Measurements from ENCODE around the gene TEKT2.

TEKT2 gene

GRCh38 chr1:36096500-36097432 lies 12.9 kb downstream of the TEKT2 start:
- no peak for DNase-seq (ENCODE audit: extremely low read depth, low read depth)
- TF ChIP-seq CTCF (IDR thresholded peaks at IDR 0.05; ENCODE audit: low read depth, low read length) = peak; percentile 14

- DNase-seq (ENCODE audit: extremely low read depth, low read depth) = no peak
- TF ChIP-seq CTCF (IDR thresholded peaks at IDR 0.05; ENCODE audit: low read depth, low read length) = no peak
These were observed 14.0 kb downstream of the TEKT2 start for GRCh38 chr1:36097693-36098585.

- no peak for TF ChIP-seq CTCF (IDR thresholded peaks at IDR 0.05; ENCODE audit: low read depth, low read length)
- no peak for DNase-seq (ENCODE audit: extremely low read depth, low read depth)
These were observed 14.9 kb downstream of the TEKT2 start for GRCh38 chr1:36098650-36099365.

DNA sequence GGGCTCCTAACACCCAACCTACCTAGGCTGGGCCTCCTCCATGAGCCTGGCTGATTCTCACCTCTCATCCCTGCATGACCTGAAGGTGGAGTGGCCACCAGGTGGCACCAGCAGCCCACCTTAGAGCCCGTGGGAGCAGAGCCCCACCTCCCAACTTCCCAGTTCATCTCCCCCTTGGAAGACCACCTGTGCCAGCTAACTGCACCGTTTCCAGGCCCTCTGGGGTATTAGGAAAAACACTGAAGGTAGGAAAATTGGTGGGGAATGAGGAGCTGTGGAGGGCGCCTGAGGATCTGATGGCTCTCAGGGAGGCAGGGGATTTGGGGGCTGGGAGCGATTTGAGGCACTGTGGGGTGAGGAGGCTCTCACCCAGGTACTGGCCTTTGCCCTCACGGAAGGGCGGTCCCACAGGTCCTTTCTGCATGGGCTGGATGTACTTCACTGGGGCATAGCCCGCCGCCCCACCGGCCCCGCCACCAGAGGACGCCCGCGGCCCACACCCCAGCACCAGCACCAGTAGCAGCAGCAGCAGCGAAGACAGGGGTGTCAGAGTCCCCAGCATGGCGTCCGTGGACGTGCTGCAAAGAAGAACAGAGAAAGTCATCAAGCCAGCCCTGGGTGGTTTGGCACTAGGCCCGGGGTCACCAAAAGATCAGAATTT lies 15.9 kb downstream of the TEKT2 start:
- DNase-seq (ENCODE audit: extremely low read depth, low read depth) = no peak
- TF ChIP-seq CTCF (IDR thresholded peaks at IDR 0.05; ENCODE audit: low read depth, low read length) = peak; percentile 85

GRCh38 chr1:36100376-36100775 lies 16.5 kb downstream of the TEKT2 start:
- DNase-seq (ENCODE audit: extremely low read depth, low read depth) = no peak
- TF ChIP-seq CTCF (IDR thresholded peaks at IDR 0.05; ENCODE audit: low read depth, low read length) = no peak

- TF ChIP-seq CTCF (IDR thresholded peaks at IDR 0.05; ENCODE audit: low read depth, low read length) = no peak
- DNase-seq (ENCODE audit: extremely low read depth, low read depth) = no peak
These were observed 17.7 kb downstream of the TEKT2 start for GRCh38 chr1:36101546-36101945.

Measured in AG09319 (cell line).